ENCODE data around the gene GPR137B.
A peak's percentile ranks its signal among the peaks of the same experiment; 100 is the strongest.
"Not testable (repeated sequence)": the region's sequence is repeated elsewhere in the genome, so short reads cannot be mapped to it uniquely, and the experiment has no call there.

The GPR137B gene

GRCh38 chr1:236173174-236173767 lies 30.9 kb downstream of the GPR137B start:
- H3K4me3 ChIP-seq (ENCODE audit: low read depth, low read length): no peak overlapping the region
- in situ Hi-C loops (cut with HindIII; ENCODE audit: low sequenced_read_pairs): no loop called here
- TF ChIP-seq CTCF (IDR thresholded peaks at IDR 0.05; ENCODE audit: low read depth, low read length): no peak
- no peak for DNase-seq (ENCODE audit: low read depth, low spot score)

GRCh38 chr1:236175642-236176336 lies 33.5 kb downstream of the GPR137B start:
- DNase-seq (ENCODE audit: low read depth, low spot score): no peak
- in situ Hi-C loops (cut with HindIII; ENCODE audit: low sequenced_read_pairs): no loop called here
- no peak for TF ChIP-seq CTCF (IDR thresholded peaks at IDR 0.05; ENCODE audit: low read depth, low read length)
- H3K4me3 ChIP-seq (ENCODE audit: low read depth, low read length): no peak overlapping the region

DNA sequence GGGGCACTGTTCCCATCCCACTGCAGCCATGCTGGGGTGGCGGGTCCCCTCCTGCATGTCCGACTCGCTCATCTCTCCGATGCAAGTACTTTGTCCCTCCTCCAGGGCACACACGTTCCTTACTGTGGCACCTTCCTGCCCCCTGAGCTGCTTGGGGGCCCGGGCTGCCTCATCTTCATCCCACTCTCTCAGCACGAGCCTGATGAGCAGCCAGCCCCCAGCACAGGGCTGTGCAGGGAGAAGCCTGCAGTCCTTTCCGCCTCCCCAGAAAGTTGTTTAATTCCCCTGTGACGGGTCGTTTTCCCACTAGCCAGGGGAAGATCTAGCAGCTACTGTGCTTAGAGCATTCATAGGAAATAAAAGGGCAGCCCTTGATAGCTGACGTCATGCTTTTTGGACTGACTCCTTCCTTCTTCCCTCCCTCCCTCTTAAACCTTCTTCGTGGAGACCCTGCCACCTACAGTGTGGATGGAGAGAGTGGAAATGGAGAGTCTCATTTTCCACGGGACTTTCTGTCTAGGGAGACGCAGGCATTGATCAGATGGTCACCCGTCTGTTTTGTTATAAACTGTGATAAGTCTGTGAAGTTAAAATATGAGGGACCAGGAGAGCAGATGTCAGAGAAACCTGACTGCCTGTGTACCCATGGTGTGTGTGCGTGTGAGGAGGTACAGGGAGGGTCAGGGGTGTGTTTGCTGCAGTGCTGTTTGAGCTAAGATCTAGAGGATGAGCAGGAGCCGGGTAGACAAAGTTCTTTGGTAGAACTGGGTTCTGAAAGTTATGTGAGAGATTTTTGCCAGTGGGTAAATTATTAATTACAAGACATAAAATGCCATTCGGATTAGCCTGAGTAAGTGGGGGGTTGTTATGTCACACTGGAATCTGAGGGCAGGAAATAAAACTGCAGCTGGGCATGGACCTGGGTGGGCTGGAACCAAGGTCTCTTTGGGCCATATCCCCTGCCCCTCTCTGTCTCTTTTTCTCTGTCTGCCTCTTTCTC lies 34.3 kb downstream of the GPR137B start:
- no peak overlapping the region for H3K4me3 ChIP-seq (ENCODE audit: low read depth, low read length)
- in situ Hi-C loops (cut with HindIII; ENCODE audit: low sequenced_read_pairs): no loop called here
- no peak for TF ChIP-seq CTCF (IDR thresholded peaks at IDR 0.05; ENCODE audit: low read depth, low read length)
- no peak for DNase-seq (ENCODE audit: low read depth, low spot score)

DNA sequence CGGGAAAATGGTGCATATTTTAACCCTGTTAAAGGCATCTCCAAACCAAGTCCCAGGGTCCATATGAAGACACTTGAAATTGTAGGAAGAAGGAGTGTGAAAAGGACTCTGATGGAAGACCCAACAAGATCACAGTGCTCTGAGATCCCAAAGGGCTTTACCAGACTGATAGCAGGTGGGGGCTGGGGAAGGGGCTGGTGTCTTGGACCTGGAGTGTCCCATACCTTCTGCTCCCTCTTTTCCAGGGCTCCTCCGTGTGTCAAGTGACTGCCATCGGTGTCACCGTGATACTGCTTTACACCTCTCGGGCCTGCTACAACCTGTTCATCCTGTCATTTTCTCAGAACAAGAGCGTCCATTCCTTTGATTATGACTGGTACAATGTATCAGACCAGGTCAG lies 37.3 kb downstream of the GPR137B start:
- in situ Hi-C loops (cut with HindIII; ENCODE audit: low sequenced_read_pairs): no loop called here
- no peak for TF ChIP-seq CTCF (IDR thresholded peaks at IDR 0.05; ENCODE audit: low read depth, low read length)
- H3K4me3 ChIP-seq (ENCODE audit: low read depth, low read length): no peak overlapping the region

DNA sequence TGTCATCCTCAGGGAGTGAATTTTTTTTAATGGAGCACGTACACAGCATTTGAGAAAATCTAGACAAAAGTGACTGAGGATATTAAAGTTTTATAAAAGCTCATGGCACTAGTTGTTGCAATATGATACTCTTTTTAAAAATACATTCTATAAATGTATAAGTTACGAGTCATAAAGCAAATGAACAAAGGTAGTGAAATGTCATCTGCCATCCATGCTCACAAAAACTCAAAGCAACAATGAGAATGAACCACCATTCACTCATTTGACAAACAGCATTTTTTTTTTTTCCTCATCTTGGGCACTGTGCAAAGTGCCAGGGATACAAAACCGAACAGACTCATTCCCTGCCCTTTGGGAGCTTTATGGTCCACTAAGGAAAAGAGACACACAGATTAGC lies 38.7 kb downstream of the GPR137B start:
- peak; percentile 19 for DNase-seq (ENCODE audit: low read depth, low spot score)
- H3K4me3 ChIP-seq (ENCODE audit: low read depth, low read length): no peak overlapping the region
- no peak for TF ChIP-seq CTCF (IDR thresholded peaks at IDR 0.05; ENCODE audit: low read depth, low read length)
- in situ Hi-C loops (cut with HindIII; ENCODE audit: low sequenced_read_pairs): no loop called here

More for the DNA sequence above, 37.3 kb downstream of the GPR137B start:
- no peak for DNase-seq (ENCODE audit: low read depth, low spot score)

GRCh38 chr1:236185687-236186086 lies 43.3 kb downstream of the GPR137B start:
- no peak for TF ChIP-seq CTCF (IDR thresholded peaks at IDR 0.05; ENCODE audit: low read depth, low read length)
- no peak for DNase-seq (ENCODE audit: low read depth, low spot score)
- in situ Hi-C loops (cut with HindIII; ENCODE audit: low sequenced_read_pairs): no loop called here
- H3K4me3 ChIP-seq (ENCODE audit: low read depth, low read length): no peak overlapping the region

DNA sequence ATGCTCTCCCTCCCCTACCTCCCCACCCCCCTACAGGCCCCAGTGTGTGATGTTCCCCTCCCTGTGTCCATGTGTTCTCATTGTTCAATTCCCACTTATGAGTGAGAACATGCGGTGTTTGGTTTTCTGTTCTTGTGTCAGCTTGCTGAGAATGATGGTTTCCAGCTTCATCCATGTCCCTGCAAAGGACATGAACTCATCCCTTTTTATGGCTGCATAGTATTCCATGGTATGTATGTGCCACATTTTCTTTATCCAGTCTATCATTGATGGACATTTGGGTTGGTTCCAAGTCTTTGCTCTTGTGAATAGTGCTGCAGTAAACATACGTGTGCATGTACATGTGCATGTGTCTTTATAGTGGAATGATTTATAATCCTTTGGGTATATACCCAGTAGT lies 44.1 kb downstream of the GPR137B start:
- in situ Hi-C loops (cut with HindIII; ENCODE audit: low sequenced_read_pairs); DNase-seq (ENCODE audit: low read depth, low spot score); H3K4me3 ChIP-seq (ENCODE audit: low read depth, low read length): not testable (repeated sequence)

DNA sequence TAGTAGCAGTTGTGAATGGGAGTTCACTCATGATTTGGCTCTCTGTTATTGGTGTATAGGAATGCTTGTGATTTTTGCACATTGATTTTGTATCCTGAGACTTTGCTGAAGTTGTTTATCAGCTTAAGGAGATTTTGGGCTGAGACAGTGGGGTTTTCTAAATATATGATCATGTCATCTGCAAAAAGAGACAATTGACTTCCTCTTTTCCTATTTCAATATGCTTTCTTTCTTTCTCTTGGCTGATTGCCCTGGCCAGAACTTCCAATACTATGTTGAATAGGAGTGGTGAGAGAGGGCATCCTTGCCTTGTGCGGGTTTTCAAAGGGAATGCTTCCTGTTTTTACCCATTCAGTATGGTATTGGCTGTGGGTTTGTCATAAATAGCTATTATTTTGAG lies 45.7 kb downstream of the GPR137B start:
- H3K4me3 ChIP-seq (ENCODE audit: low read depth, low read length); DNase-seq (ENCODE audit: low read depth, low spot score); in situ Hi-C loops (cut with HindIII; ENCODE audit: low sequenced_read_pairs): not testable (repeated sequence)
